NCI-H2171 (cell line): ENCODE results near the gene PCK1.
"Not testable (repeated sequence)": the region's sequence is repeated elsewhere in the genome, so short reads cannot be mapped to it uniquely, and the experiment has no call there.

Experiments
- DNase-seq: peaks from one replicate; lab custom pipeline; 2025; lab: John Stamatoyannopoulos, UW

Gene PCK1

GRCh38 chr20:57560554-57561355, at the start of gene PCK1:
TSS of gene PCK1 (plus strand) at chr20:57561110. CDS start at chr20:57561412, 302 bp downstream.
- DNase-seq = no peak

- DNase-seq = not testable (repeated sequence)
Measured at GRCh38 chr20:57511709-57512108, 49.2 kb upstream of the PCK1 start.

DNA sequence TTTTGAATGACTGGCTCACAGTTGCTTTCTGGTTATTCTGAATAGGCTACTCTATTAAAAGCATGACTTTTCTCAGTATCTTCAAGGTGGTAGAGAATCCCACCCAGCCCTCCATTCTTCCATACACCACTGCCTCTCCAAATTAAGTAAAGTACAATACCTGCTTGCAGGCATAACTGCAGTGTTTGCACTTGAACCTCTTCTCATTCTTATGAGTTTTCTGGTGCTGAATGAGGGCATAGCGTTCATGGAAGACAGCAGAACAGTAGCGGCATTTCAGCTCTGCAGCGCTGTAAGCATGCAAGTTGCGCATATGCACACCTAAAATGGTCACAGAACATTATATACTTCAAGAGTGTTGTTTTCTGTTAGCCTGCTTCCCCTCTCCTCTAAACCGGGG, 48.5 kb upstream of the PCK1 start:
- no peak for DNase-seq

DNA sequence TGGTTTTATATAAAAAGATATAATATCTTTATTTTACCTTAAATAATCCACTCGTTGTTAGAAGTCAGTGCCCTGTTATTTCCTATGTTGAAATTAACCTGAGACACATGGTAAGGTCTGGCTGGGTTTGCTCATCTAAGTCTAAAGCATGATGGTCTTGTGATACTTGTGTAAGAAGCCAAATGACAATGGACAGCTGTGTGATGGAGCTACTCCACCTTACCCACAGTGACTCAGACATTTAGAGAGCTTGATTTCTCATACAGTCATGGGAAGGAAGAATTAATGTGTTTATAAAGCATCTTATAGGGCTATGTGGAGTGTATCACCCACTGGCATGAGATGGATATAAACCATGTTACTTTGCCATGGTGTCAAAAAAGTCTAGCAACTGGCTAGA, 47.7 kb upstream of the PCK1 start:
- no peak for DNase-seq

- peak; percentile 7 for DNase-seq
Measured at GRCh38 chr20:57514273-57514751, 46.6 kb upstream of the PCK1 start.

DNA sequence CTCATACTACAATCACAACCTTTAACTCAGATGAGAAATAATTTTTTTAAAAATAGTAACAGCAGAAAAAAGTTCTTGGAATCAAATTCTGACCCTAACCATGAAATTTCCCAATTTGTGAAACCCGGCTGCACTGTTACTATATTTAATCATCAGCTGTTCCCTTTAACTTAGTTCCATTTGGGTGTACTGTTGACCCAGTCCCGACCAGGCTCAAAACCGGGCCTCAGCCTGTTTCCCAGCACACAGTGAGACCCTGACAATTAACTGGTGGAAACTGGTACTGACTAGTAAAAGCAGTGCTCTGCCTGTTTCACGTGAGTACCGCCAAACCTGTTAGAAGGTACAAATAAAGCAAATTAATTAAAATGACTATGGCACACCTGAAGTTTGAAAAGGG, 43.0 kb upstream of the PCK1 start:
- DNase-seq = no peak

- no peak for DNase-seq
Measured at GRCh38 chr20:57522380-57523140, 38.4 kb upstream of the PCK1 start.

- DNase-seq = no peak
Measured at GRCh38 chr20:57523782-57524181, 37.1 kb upstream of the PCK1 start.

GRCh38 chr20:57524511-57525176, 36.3 kb upstream of the PCK1 start, which contains the start of gene CTCFL:
TSS of gene CTCFL (minus strand) at chr20:57525140. CDS start at chr20:57524205, 935 bp downstream.
- no peak for DNase-seq

GRCh38 chr20:57525328-57526086, 35.4 kb upstream of the PCK1 start:
- DNase-seq = no peak

DNA sequence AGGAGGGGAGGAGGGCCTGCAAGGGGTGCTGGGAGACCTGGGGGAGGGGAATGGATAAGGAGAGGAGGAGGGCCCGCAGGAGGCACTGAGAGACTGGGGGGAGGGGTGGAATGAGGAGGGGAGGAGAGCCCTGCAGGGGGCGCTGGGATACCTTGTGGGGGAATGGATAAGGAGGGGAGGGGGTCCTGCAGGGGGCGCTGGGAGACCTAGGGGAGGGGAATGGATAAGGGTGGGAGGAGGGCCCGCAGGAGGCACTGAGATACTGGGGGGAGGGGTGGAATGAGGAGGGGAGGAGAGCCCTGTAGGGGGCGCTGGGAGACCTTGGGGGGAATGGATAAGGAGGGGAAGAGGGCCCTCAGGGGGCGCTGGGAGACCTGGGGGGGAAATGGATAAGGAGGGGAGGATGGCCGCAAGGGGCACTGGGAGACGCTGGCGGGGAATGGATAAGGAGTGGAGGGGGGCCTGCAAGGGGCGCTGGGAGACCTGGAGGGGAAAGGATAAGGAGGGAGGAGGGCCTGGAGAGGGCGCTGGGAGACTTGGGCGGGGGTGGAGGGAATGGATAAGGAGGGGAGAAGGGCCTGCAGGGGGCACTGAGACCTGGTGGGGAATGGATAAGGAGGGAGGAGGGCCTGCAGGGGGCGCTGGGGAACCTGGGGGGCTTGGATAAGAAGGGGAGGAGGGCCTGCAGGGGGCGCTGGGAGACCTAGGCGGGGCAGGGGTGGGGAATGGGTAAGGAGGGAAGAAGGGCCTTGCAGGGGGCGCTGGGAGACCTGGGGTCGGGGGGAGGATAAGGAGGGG, 34.6 kb upstream of the PCK1 start:
- DNase-seq = no peak

GRCh38 chr20:57526885-57527460, 33.9 kb upstream of the PCK1 start:
- no peak for DNase-seq

- no peak for DNase-seq
Measured at GRCh38 chr20:57527728-57528127, 33.2 kb upstream of the PCK1 start.

GRCh38 chr20:57528148-57528547, 32.8 kb upstream of the PCK1 start:
- no peak for DNase-seq

DNA sequence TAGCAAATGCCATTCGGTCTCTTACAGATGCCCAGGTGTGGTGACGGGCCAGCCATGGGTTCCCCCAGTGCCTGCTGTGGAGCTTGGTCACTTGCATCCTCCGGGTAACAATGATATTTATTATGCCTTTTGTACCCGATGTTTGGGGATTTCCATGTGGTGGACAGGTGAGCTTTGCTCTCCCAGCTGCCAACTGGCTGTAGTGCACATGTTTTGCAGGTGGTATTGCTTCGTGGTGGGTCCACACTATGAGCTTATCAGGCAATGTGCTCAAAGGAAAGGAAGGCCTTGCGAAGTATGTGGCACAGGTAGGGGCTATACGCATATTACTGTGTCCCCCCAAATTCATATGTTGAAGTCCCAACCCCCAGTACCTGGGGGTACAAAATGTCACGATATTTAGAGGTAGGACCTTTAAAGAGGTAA, 31.7 kb upstream of the PCK1 start:
- DNase-seq = no peak

DNA sequence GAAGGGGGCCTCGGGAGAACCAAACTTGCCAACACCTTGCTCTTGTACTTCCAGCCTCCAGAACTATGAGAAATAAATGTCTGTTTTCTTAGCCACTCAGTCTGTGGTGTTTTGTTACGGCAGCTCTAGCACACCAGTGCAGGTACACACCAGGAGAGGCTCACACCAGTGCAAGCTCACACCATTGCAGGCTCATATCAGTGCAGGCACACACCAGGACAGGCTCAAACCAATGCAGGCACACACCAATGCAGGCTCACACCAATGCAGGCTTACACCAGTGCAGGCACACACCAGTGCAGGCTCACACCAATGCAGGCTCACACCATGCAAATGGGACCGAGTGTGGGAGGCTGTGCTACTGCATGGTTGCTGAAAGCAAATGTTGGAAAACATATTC, 31.1 kb upstream of the PCK1 start:
- no peak for DNase-seq

DNA sequence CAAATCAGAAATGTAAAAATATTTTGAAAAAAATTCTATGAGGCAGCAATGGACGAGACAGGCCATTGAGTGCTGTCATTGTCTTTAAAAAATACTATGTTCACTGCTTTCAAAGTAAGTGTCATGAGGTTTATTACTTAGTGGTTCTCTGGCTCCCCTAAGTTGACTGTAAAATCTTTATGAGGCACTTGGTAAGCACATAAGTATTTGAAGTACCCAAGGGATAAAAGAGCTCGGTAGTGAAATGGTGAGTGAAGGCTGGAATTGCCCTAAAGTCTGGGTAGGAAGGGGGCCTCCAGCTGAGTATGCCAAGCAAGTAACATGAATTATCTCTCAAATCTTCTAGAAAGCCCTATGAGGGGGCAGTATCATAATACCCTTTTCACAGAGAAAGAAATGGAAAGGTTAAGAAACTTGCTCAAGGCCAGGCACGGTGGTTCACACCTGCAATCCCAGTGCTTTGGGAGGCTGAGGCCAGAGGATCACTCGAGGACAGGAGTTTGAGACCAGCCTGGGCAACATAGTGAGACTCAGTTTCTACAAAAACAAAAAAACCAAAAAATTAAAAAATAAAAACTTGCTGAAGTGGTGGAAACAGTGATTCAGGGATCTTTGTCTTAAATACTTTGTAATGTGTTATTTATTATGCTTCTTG, 30.5 kb upstream of the PCK1 start:
- DNase-seq = no peak

GRCh38 chr20:57532104-57532503, 28.8 kb upstream of the PCK1 start:
- DNase-seq = no peak

GRCh38 chr20:57535297-57535696, 25.6 kb upstream of the PCK1 start:
- DNase-seq = no peak

DNA sequence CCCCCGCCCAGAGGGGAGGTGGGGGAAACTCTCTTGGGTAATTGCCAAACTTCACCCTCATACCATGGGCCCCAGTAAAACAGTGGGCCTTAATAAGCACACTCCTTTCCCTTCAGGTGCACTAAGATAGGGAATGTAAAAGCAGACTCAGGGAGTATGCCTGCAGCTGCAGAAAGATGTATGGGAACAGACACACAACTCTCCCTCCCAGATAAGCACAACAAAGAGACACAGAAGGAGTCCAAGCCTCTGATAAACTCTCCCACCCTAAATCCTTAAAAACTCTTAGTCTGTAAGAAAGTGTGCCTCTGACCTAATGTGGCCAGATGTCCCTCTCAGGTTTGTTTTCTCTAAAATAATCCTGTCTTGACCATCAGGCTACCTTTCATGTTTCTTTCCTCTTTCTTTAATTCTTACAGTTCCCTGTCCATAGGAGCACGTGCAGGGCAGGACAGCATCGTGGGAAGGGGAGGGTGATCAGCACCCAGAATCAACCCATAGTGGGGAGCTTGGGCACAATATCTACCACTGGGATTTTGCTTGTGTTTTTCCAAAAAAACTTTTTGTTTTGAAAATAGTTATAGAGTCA, 24.7 kb upstream of the PCK1 start:
- no peak for DNase-seq
